SK-N-SH (cell line): ENCODE data around the gene PNO1.

ENCODE experiments used
- CTCF ChIP-seq: fragments of 200-600 bp; sonication (generic); IDR thresholded peaks from 2 replicates; pipeline ENCODE4 v1.6.1; 2017; ENCODE audit warnings: antibody characterized with exemption, mild to moderate bottlenecking, moderate library complexity
- EP300 ChIP-seq, 2 experiments: IDR thresholded peaks; 2 replicates each; pipeline versions ENCODE4 v1.4.0 to v1.6.1; 2012; ENCODE audit warnings: borderline replicate concordance in 1 of 2, low read depth in 1 of 2, low read length in 1 of 2
- EZH2phosphoT487 ChIP-seq: fragments of 200-600 bp; sonication (generic); IDR thresholded peaks from 2 replicates; pipeline ENCODE4 v1.6.1; 2017; ENCODE audit warnings: low read depth, mixed run types, mild to moderate bottlenecking, antibody characterized with exemption, moderate library complexity, borderline replicate concordance
- GABPA ChIP-seq: IDR thresholded peaks from 2 replicates; pipeline ENCODE4 v1.4.0; 2012; ENCODE audit warnings: low read depth, mild to moderate bottlenecking
- JUND ChIP-seq: IDR thresholded peaks from 2 replicates; pipeline ENCODE4 v1.4.0; 2012
- MEF2A ChIP-seq: IDR thresholded peaks from 2 replicates; pipeline ENCODE4 v1.4.0; 2012; ENCODE audit warnings: low read depth, borderline replicate concordance
- MXI1 ChIP-seq: IDR thresholded peaks from 2 replicates; pipeline ENCODE4 v1.6.1; 2012; ENCODE audit warnings: mild to moderate bottlenecking, low read depth, low read length, improper control_type of control experiment
- POLR2AphosphoS5 ChIP-seq: IDR thresholded peaks from 2 replicates; pipeline ENCODE4 v1.6.1; 2012; ENCODE audit warnings: low read depth, low read length
- RAD21 ChIP-seq: IDR thresholded peaks from 2 replicates; pipeline ENCODE4 v1.6.1; 2012; ENCODE audit warnings: mild to moderate bottlenecking, low read length
- SIN3A ChIP-seq: IDR thresholded peaks from 2 replicates; pipeline ENCODE4 v1.6.1; 2012; ENCODE audit warnings: low read depth, mild to moderate bottlenecking, low read length, moderate library complexity, borderline replicate concordance
- TAF1 ChIP-seq: IDR thresholded peaks from 2 replicates; pipeline ENCODE4 v1.6.1; 2012; ENCODE audit warnings: low read depth, mild to moderate bottlenecking, low read length, moderate library complexity, borderline replicate concordance
- TCF12 ChIP-seq: IDR thresholded peaks from 2 replicates; pipeline ENCODE4 v1.4.0; 2012
- USF1 ChIP-seq: IDR thresholded peaks from 2 replicates; pipeline ENCODE4 v1.4.0; 2012; ENCODE audit warnings: low read depth, borderline replicate concordance
- YY1 ChIP-seq: IDR thresholded peaks from 2 replicates; pipeline ENCODE4 v1.4.0; 2012; ENCODE audit warnings: low read depth, mild to moderate bottlenecking

- TF ChIP-seq CTCF (no peak), EP300 (IDR thresholded peaks at IDR 0.05; ENCODE audit: borderline replicate concordance in 1 of 2, low read depth in 1 of 2, low read length in 1 of 2) (no peak), RAD21 (no peak), TCF12 (no peak), POLR2AphosphoS5 (no peak), USF1 (no peak), MXI1 (no peak), EZH2phosphoT487 (no peak), MEF2A (no peak), JUND (no peak), SIN3A (no peak), YY1 (no peak), TAF1 (no peak), GABPA (no peak)
Measured at GRCh38 chr2:68118816-68119215, 38.9 kb upstream of the PNO1 start.
